ENCODE measurements around the gene ADCY1. TPM values are rescaled to one million over a fixed set of nuclear protein-coding genes. Genes with fewer than 3 reads are reported as not detected.

Gene ADCY1
- total RNA-seq, 6 experiments from 2014 or later: 0.20 TPM; not detected in 5

GRCh38 chr7:45660201-45660900, 86.2 kb downstream of the ADCY1 start:
- Mint-ChIP-seq H3K27ac (no peak overlapping the region), H3K36me3 (ENCODE audit: low read depth) (no peaks in the 10 kb centered on the region), H3K27me3 (ENCODE audit: insufficient read depth) (peaks cover 26% of the 10 kb centered on the region), H3K9me3 (no peaks in the 10 kb centered on the region), H3K4me3 (no peak overlapping the region), H3K4me1 (ENCODE audit: low read depth) (no peaks in the 10 kb centered on the region)
- no peak for DNase-seq
- TF ChIP-seq CTCF (IDR thresholded peaks at IDR 0.05): no peak

- H3K4me1 Mint-ChIP-seq (ENCODE audit: low read depth): no peaks in the 10 kb centered on the region
- DNase-seq: no peak
- H3K36me3 Mint-ChIP-seq (ENCODE audit: low read depth): no peaks in the 10 kb centered on the region
- peaks cover 24% of the 10 kb centered on the region for H3K27me3 Mint-ChIP-seq (ENCODE audit: insufficient read depth)
- no peak for TF ChIP-seq CTCF (IDR thresholded peaks at IDR 0.05)
- H3K27ac Mint-ChIP-seq: no peak overlapping the region
- H3K9me3 Mint-ChIP-seq: no peaks in the 10 kb centered on the region
- H3K4me3 Mint-ChIP-seq: no peak overlapping the region
Measured at GRCh38 chr7:45660901-45661211, 86.7 kb downstream of the ADCY1 start.

GRCh38 chr7:45661302-45661995, 87.3 kb downstream of the ADCY1 start:
- no peak for TF ChIP-seq CTCF (IDR thresholded peaks at IDR 0.05)
- Mint-ChIP-seq H3K4me3 (no peak overlapping the region), H3K27ac (no peak overlapping the region), H3K9me3 (no peaks in the 10 kb centered on the region), H3K4me1 (ENCODE audit: low read depth) (no peaks in the 10 kb centered on the region), H3K36me3 (ENCODE audit: low read depth) (no peaks in the 10 kb centered on the region), H3K27me3 (ENCODE audit: insufficient read depth) (peaks cover 24% of the 10 kb centered on the region)
- DNase-seq: no peak

- H3K36me3 Mint-ChIP-seq (ENCODE audit: low read depth): no peaks in the 10 kb centered on the region
Measured at GRCh38 chr7:45662018-45662417, 87.8 kb downstream of the ADCY1 start.

GRCh38 chr7:45662540-45663166, 88.5 kb downstream of the ADCY1 start:
- DNase-seq: no peak
- Mint-ChIP-seq H3K4me3 (no peak overlapping the region), H3K36me3 (ENCODE audit: low read depth) (no peaks in the 10 kb centered on the region), H3K27me3 (ENCODE audit: insufficient read depth) (peaks cover 24% of the 10 kb centered on the region), H3K9me3 (0 out of 2 replicates have a peak, but pooled peaks cover 6% of the 10 kb centered on the region), H3K4me1 (ENCODE audit: low read depth) (no peaks in the 10 kb centered on the region), H3K27ac (no peak overlapping the region)
- TF ChIP-seq CTCF (IDR thresholded peaks at IDR 0.05): no peak

More at GRCh38 chr7:45662018-45662417, 87.8 kb downstream of the ADCY1 start:
- Mint-ChIP-seq H3K4me1 (ENCODE audit: low read depth) (no peaks in the 10 kb centered on the region), H3K27me3 (ENCODE audit: insufficient read depth) (peaks cover 24% of the 10 kb centered on the region), H3K4me3 (no peak overlapping the region), H3K9me3 (0 out of 2 replicates have a peak, but pooled peaks cover 2% of the 10 kb centered on the region), H3K27ac (no peak overlapping the region)
- DNase-seq: no peak
- no peak for TF ChIP-seq CTCF (IDR thresholded peaks at IDR 0.05)
